SH-SY5Y (cell line): ENCODE results near the gene MRPS23.

Experiments
- GATA2 ChIP-seq: IDR thresholded peaks from 2 replicates; pipeline ENCODE4 v1.6.1; 2011; ENCODE audit warnings: mild to moderate bottlenecking, low read depth, low read length
- GATA3 ChIP-seq: IDR thresholded peaks from 2 replicates; pipeline ENCODE4 v1.6.1; 2011; ENCODE audit warnings: low read depth, mild to moderate bottlenecking, low read length, moderate library complexity

DNA sequence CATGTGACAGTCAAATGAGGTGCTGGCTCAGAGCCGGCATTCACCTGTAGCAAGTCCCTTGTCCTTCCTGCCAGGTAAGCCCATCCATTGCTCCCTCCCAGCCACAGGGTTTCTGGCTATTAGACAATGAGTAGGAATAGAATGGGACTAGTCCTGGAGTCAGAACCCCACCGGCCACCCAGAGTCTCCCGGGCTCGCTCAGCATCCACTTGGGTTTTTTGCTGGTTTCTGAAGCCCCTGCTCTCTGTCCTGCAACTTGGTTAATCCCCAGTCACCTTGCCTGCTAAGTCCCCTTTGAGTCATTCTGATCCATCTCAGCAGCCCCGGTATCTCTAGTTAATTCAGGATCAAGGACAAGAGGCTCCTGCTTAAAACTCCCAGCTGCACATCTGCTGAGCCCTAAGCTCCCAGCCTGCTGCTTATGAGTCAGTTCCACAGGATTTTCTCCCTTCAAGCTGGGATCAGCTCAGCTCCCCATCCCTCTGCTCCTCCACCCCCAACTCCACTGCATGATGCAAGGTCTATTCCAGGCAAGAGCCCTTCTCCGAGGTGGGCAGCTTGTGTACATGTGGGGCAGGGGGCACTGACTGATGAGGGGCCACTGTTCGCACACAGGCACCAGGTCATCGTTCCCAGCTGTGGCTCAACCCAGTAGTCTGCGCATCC, 19.9 kb upstream of the MRPS23 start:
- TF ChIP-seq GATA2 (no peak), GATA3 (no peak)
